ENCODE measurements around the gene FAM114A2. TPM values are rescaled to one million over a fixed set of nuclear protein-coding genes. Genes with fewer than 3 reads are reported as not detected.
A peak's percentile ranks its signal among the peaks of the same experiment; 100 is the strongest.
"Not testable (repeated sequence)": the region's sequence is repeated elsewhere in the genome, so short reads cannot be mapped to it uniquely, and the experiment has no call there.

FAM114A2 gene
- total RNA-seq = 10 to 100 TPM; 23.2 to 25.0 TPM

GRCh38 chr5:154038707-154039457, at the start of gene FAM114A2, which contains the start of gene MFAP3:
TSS of gene FAM114A2 (minus strand) at chr5:154038910. CDS start at chr5:154034953, 3,957 bp downstream.
TSS of gene MFAP3 (plus strand) at chr5:154038967. CDS start at chr5:154049723, 10,756 bp downstream.
- no peaks in the 10 kb centered on the region for H3K27me3 Mint-ChIP-seq
- H3K36me3 Mint-ChIP-seq (ENCODE audit: low read depth) = peaks cover 18% of the 10 kb centered on the region
- H3K27ac Mint-ChIP-seq = peak within 1 kb of the TSS; percentile 98
- ATAC-seq (replicated peaks) = peak; percentile 99
- H3K4me1 Mint-ChIP-seq = peaks cover 19% of the 10 kb centered on the region
- H3K4me3 Mint-ChIP-seq = peak within 1 kb of the TSS; percentile 99
- no peaks in the 10 kb centered on the region for H3K9me3 Mint-ChIP-seq

GRCh38 chr5:154087260-154087659, 48.5 kb upstream of the FAM114A2 start:
- no peak for ATAC-seq (replicated peaks)
- Mint-ChIP-seq H3K36me3 (ENCODE audit: low read depth) (no peaks in the 10 kb centered on the region), H3K27ac (no peak overlapping the region), H3K4me1 (no peaks in the 10 kb centered on the region), H3K4me3 (no peak overlapping the region), H3K9me3 (no peaks in the 10 kb centered on the region), H3K27me3 (peaks cover 12% of the 10 kb centered on the region)

GRCh38 chr5:154086641-154087040, 47.9 kb upstream of the FAM114A2 start:
- H3K9me3 Mint-ChIP-seq = no peaks in the 10 kb centered on the region
- ATAC-seq (replicated peaks) = no peak
- H3K27me3 Mint-ChIP-seq = peaks cover 9% of the 10 kb centered on the region
- H3K36me3 Mint-ChIP-seq (ENCODE audit: low read depth) = no peaks in the 10 kb centered on the region
- H3K4me3 Mint-ChIP-seq = no peak overlapping the region
- H3K27ac Mint-ChIP-seq = no peak overlapping the region
- no peaks in the 10 kb centered on the region for H3K4me1 Mint-ChIP-seq

GRCh38 chr5:154086146-154086545, 47.4 kb upstream of the FAM114A2 start:
- no peak overlapping the region for H3K27ac Mint-ChIP-seq
- ATAC-seq (replicated peaks) = no peak
- H3K36me3 Mint-ChIP-seq (ENCODE audit: low read depth) = no peaks in the 10 kb centered on the region
- no peak overlapping the region for H3K4me3 Mint-ChIP-seq
- no peaks in the 10 kb centered on the region for H3K9me3 Mint-ChIP-seq
- no peaks in the 10 kb centered on the region for H3K4me1 Mint-ChIP-seq
- H3K27me3 Mint-ChIP-seq = peaks cover 6% of the 10 kb centered on the region

- ATAC-seq (replicated peaks) = no peak
- H3K36me3 Mint-ChIP-seq (ENCODE audit: low read depth) = no peaks in the 10 kb centered on the region
- H3K27ac Mint-ChIP-seq = no peak overlapping the region
- no peaks in the 10 kb centered on the region for H3K9me3 Mint-ChIP-seq
- H3K27me3 Mint-ChIP-seq = peaks cover 6% of the 10 kb centered on the region
- no peaks in the 10 kb centered on the region for H3K4me1 Mint-ChIP-seq
- H3K4me3 Mint-ChIP-seq = no peak overlapping the region
These were observed 45.4 kb upstream of the FAM114A2 start for GRCh38 chr5:154084062-154084639.

- peaks cover 6% of the 10 kb centered on the region for H3K4me1 Mint-ChIP-seq
- peaks cover 3% of the 10 kb centered on the region for H3K27me3 Mint-ChIP-seq
- ATAC-seq (replicated peaks) = no peak
- no peak overlapping the region for H3K27ac Mint-ChIP-seq
- no peak overlapping the region for H3K4me3 Mint-ChIP-seq
- no peaks in the 10 kb centered on the region for H3K36me3 Mint-ChIP-seq (ENCODE audit: low read depth)
- H3K9me3 Mint-ChIP-seq = no peaks in the 10 kb centered on the region
These were observed 42.5 kb upstream of the FAM114A2 start for GRCh38 chr5:154081246-154081645.

- Mint-ChIP-seq H3K9me3 (no peaks in the 10 kb centered on the region), H3K36me3 (ENCODE audit: low read depth) (no peaks in the 10 kb centered on the region), H3K4me1 (peaks cover 6% of the 10 kb centered on the region), H3K4me3 (no peak overlapping the region), H3K27ac (no peak overlapping the region), H3K27me3 (no peaks in the 10 kb centered on the region)
- no peak for ATAC-seq (replicated peaks)
These were observed 39.6 kb upstream of the FAM114A2 start for GRCh38 chr5:154078272-154078671.

GRCh38 chr5:154077696-154078095, 39.0 kb upstream of the FAM114A2 start:
- Mint-ChIP-seq H3K36me3 (ENCODE audit: low read depth) (no peaks in the 10 kb centered on the region), H3K4me3 (no peak overlapping the region), H3K27me3 (no peaks in the 10 kb centered on the region), H3K9me3 (no peaks in the 10 kb centered on the region), H3K27ac (no peak overlapping the region), H3K4me1 (peaks cover 6% of the 10 kb centered on the region)
- no peak for ATAC-seq (replicated peaks)

- no peaks in the 10 kb centered on the region for H3K36me3 Mint-ChIP-seq (ENCODE audit: low read depth)
- H3K4me3 Mint-ChIP-seq = no peak overlapping the region
- ATAC-seq (replicated peaks) = no peak
- peaks cover 13% of the 10 kb centered on the region for H3K4me1 Mint-ChIP-seq
- H3K9me3 Mint-ChIP-seq = no peaks in the 10 kb centered on the region
- H3K27ac Mint-ChIP-seq = peak overlapping the region; percentile 33
- no peaks in the 10 kb centered on the region for H3K27me3 Mint-ChIP-seq
These were observed 37.7 kb upstream of the FAM114A2 start for GRCh38 chr5:154076240-154076922.

GRCh38 chr5:154072414-154073171, 33.9 kb upstream of the FAM114A2 start:
- peak; percentile 86 for ATAC-seq (replicated peaks)
- Mint-ChIP-seq H3K27ac (peak overlapping the region; percentile 74), H3K36me3 (ENCODE audit: low read depth) (no peaks in the 10 kb centered on the region), H3K27me3 (no peaks in the 10 kb centered on the region), H3K4me3 (peak overlapping the region; percentile 34), H3K4me1 (peaks cover 13% of the 10 kb centered on the region), H3K9me3 (no peaks in the 10 kb centered on the region)

- Mint-ChIP-seq H3K36me3 (ENCODE audit: low read depth) (no peaks in the 10 kb centered on the region), H3K4me3 (peak overlapping the region; percentile 34), H3K9me3 (no peaks in the 10 kb centered on the region), H3K27ac (peak overlapping the region; percentile 74), H3K4me1 (peaks cover 11% of the 10 kb centered on the region), H3K27me3 (no peaks in the 10 kb centered on the region)
- ATAC-seq (replicated peaks) = no peak
These were observed 33.2 kb upstream of the FAM114A2 start for GRCh38 chr5:154071799-154072413.

- not testable (repeated sequence) for H3K4me3 Mint-ChIP-seq, H3K4me1 Mint-ChIP-seq
These were observed 31.1 kb upstream of the FAM114A2 start for GRCh38 chr5:154069854-154070253.

GRCh38 chr5:154065971-154066370, 27.3 kb upstream of the FAM114A2 start:
- H3K9me3 Mint-ChIP-seq = no peaks in the 10 kb centered on the region
- no peaks in the 10 kb centered on the region for H3K27me3 Mint-ChIP-seq
- H3K4me3 Mint-ChIP-seq = no peak overlapping the region
- H3K4me1 Mint-ChIP-seq = no peaks in the 10 kb centered on the region
- H3K27ac Mint-ChIP-seq = no peak overlapping the region
- ATAC-seq (replicated peaks) = no peak
- H3K36me3 Mint-ChIP-seq (ENCODE audit: low read depth) = no peaks in the 10 kb centered on the region

More at GRCh38 chr5:154069854-154070253, 31.1 kb upstream of the FAM114A2 start:
- H3K27me3 Mint-ChIP-seq; H3K36me3 Mint-ChIP-seq (ENCODE audit: low read depth); H3K9me3 Mint-ChIP-seq; ATAC-seq (replicated peaks); H3K27ac Mint-ChIP-seq: not testable (repeated sequence)

GRCh38 chr5:154063372-154063771, 24.7 kb upstream of the FAM114A2 start:
- Mint-ChIP-seq H3K27ac (no peak overlapping the region), H3K9me3 (no peaks in the 10 kb centered on the region), H3K4me3 (no peak overlapping the region), H3K4me1 (peaks cover 10% of the 10 kb centered on the region), H3K36me3 (ENCODE audit: low read depth) (no peaks in the 10 kb centered on the region), H3K27me3 (no peaks in the 10 kb centered on the region)
- ATAC-seq (replicated peaks) = no peak
